Occipital lobe (tissue), 2 donors: ENCODE measurements around the gene OGG1. TPM values are rescaled to one million over a fixed set of nuclear protein-coding genes. Genes with fewer than 3 reads are reported as not detected.
A peak's percentile ranks its signal among the peaks of the same experiment; 100 is the strongest.

Experiments
- DNase-seq: peaks from one replicate; lab custom pipeline; 2025; lab: John Stamatoyannopoulos, UW
- total RNA-seq: library from RNA; depleted of rRNA; stranded (reverse); fragments of >200 nt; gene quantifications from one replicate; pipeline ENCODE4 v1.2.3, GENCODE V29; 2014

The OGG1 gene
- total RNA-seq = 61.3 TPM

GRCh38 chr3:9749645-9750555, at the start of gene OGG1:
TSS of gene OGG1 (plus strand) at chr3:9749952. CDS start at chr3:9750287, 335 bp downstream.
- DNase-seq = peak; percentile 97

GRCh38 chr3:9700536-9700935, 49.2 kb upstream of the OGG1 start:
- DNase-seq = no peak

- DNase-seq = no peak
Measured at GRCh38 chr3:9701006-9701405, 48.7 kb upstream of the OGG1 start.

GRCh38 chr3:9701711-9702110, 48.0 kb upstream of the OGG1 start:
- no peak for DNase-seq

GRCh38 chr3:9703240-9703639, 46.5 kb upstream of the OGG1 start:
- no peak for DNase-seq

- no peak for DNase-seq
Measured at GRCh38 chr3:9703736-9704346, 45.9 kb upstream of the OGG1 start, which contains the start of gene CPNE9. TSS of gene CPNE9 (plus strand) at chr3:9703833. CDS start at chr3:9703997, 164 bp downstream.

GRCh38 chr3:9704347-9705322, 45.1 kb upstream of the OGG1 start:
- DNase-seq = no peak

- DNase-seq = no peak
Measured at GRCh38 chr3:9710174-9710739, 39.5 kb upstream of the OGG1 start.

GRCh38 chr3:9712415-9712814, 37.3 kb upstream of the OGG1 start:
- no peak for DNase-seq

GRCh38 chr3:9713142-9713541, 36.6 kb upstream of the OGG1 start:
- no peak for DNase-seq

- no peak for DNase-seq
Measured at GRCh38 chr3:9715136-9715535, 34.6 kb upstream of the OGG1 start.

- DNase-seq = peak; percentile 46
Measured at GRCh38 chr3:9715764-9716437, 33.9 kb upstream of the OGG1 start.

- DNase-seq = no peak
Measured at GRCh38 chr3:9716801-9717555, 32.8 kb upstream of the OGG1 start.

GRCh38 chr3:9717563-9717962, 32.2 kb upstream of the OGG1 start:
- DNase-seq = no peak

GRCh38 chr3:9718118-9718517, 31.6 kb upstream of the OGG1 start:
- DNase-seq = no peak

- no peak for DNase-seq
Measured at GRCh38 chr3:9721015-9721699, 28.6 kb upstream of the OGG1 start.

GRCh38 chr3:9721700-9722060, 28.1 kb upstream of the OGG1 start:
- no peak for DNase-seq

GRCh38 chr3:9725775-9726515, 23.8 kb upstream of the OGG1 start:
- no peak for DNase-seq
